NCI-H146 (cell line): ENCODE data around the gene BUB1B.
"Not testable (repeated sequence)": the region's sequence is repeated elsewhere in the genome, so short reads cannot be mapped to it uniquely, and the experiment has no call there.

ENCODE experiments used
- DNase-seq: peaks from one replicate; lab custom pipeline; 2025; lab: John Stamatoyannopoulos, UW

Gene BUB1B

DNA sequence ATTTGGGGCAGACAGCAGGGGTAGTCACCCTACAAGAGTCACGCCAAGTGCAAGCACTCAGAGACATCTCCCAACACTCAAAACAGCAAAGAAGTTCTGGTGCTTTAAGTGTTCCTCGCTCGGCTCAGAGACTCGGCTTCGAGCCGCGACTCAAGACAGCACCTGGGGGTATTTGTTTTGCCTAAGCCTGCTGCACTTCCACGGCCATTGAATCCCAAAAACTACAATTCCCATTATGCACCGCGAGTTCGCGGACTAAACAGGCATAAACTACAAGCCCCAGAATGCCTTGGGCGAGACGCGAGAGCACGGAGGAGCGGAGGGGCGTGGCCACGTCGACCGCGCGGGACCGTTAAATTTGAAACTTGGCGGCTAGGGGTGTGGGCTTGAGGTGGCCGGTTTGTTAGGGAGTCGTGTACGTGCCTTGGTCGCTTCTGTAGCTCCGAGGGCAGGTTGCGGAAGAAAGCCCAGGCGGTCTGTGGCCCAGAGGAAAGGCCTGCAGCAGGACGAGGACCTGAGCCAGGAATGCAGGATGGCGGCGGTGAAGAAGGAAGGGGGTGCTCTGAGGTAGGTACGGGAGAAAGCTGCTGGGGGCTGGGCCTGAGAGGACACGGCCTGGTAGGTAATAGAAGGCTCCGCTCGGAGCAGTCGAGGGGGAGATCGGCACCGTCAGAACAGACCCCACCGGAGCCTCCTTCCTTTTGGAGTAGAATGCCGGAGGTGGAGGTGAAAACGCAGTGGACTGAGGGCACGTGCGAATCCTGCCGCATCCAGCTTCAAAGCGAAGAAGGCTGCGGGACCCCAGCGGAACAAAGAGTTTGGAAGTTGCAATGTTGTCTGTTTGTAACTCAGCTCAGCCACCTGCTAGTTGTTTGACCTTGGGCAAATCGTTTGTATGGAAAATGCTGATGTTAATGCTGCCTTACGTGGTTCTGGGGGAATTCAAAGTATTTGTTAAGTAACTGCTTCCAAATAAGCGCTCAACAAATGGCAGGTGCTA is at the start of gene BUB1B:
TSS of gene BUB1B (plus strand) at position 381 of the 1,000 bp plus-strand sequence. CDS start at position 533, 152 bp downstream.
- peak; percentile 90 for DNase-seq

GRCh38 chr15:40111888-40112287 is 49.0 kb upstream of the BUB1B start:
- DNase-seq, result no peak

- no peak for DNase-seq
These were observed 48.1 kb upstream of the BUB1B start for GRCh38 chr15:40112789-40113188.

DNA sequence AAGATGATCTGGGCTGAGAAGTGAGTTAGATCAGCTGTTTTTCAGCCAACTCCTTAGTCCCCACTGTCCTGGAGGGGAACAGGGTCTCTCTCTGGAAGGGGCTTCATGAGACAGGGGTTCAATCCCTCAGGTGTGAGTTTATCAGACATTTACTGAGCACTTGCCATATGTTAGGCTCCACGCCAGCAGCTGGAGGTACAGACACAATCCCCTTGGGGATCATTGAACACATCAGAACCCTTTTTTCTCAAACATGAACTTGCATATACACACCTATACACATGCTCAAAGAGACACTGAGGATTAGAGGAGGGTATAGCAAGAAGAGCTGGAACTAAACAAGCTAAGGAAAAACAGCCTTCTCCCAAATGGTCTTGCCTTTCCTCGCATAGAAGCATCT is 46.7 kb upstream of the BUB1B start:
- DNase-seq, result no peak

GRCh38 chr15:40115106-40115505 is 45.8 kb upstream of the BUB1B start:
- DNase-seq, result not testable (repeated sequence)

GRCh38 chr15:40115670-40116093 is 45.2 kb upstream of the BUB1B start:
- DNase-seq, result no peak

DNA sequence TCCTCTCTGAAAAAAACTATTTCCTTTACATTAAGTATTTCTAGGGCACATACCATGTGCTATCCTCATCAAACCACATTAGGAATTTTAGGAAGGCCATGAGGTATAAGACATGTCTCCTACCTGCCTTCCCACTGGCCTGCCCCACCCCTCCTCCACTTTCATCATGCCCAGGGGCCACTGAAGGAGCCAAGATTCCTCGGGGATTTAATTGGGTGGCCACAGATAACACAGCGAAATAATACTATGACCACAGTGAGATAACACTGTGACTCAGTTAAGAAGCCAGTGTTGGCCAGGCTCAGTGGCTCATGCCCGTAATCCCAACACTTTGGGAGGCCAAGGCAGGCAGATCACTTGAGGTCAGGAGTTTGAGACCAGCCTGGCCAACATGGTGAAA is 42.4 kb upstream of the BUB1B start:
- no peak for DNase-seq

- no peak for DNase-seq
These were observed 38.8 kb upstream of the BUB1B start for GRCh38 chr15:40121911-40122638.

DNA sequence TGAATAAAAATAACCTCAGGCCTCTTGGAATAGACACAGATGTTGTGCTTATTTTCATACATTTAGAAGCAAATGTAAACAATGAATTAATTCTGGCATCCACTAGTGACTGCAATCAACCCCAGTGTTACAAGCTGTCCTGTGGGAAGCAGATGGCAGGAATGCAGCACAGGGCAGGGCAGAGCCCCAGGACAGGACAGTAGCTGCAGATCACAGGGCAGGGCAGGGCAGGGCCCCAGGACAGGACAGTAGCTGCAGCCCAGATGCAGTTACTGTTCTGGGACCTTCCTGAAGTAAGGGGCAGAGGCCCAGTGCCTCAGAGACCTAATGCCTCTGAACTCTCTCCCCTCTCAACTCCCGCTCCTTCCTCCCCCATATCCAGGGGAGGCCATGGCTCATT is 37.9 kb upstream of the BUB1B start:
- not testable (repeated sequence) for DNase-seq

- not testable (repeated sequence) for DNase-seq
These were observed 37.0 kb upstream of the BUB1B start for GRCh38 chr15:40123863-40124262.

GRCh38 chr15:40124333-40124732 is 36.5 kb upstream of the BUB1B start:
- DNase-seq, result not testable (repeated sequence)

- not testable (repeated sequence) for DNase-seq
These were observed 36.0 kb upstream of the BUB1B start for GRCh38 chr15:40124807-40125285.

GRCh38 chr15:40125950-40126349 is 34.9 kb upstream of the BUB1B start:
- no peak for DNase-seq

DNA sequence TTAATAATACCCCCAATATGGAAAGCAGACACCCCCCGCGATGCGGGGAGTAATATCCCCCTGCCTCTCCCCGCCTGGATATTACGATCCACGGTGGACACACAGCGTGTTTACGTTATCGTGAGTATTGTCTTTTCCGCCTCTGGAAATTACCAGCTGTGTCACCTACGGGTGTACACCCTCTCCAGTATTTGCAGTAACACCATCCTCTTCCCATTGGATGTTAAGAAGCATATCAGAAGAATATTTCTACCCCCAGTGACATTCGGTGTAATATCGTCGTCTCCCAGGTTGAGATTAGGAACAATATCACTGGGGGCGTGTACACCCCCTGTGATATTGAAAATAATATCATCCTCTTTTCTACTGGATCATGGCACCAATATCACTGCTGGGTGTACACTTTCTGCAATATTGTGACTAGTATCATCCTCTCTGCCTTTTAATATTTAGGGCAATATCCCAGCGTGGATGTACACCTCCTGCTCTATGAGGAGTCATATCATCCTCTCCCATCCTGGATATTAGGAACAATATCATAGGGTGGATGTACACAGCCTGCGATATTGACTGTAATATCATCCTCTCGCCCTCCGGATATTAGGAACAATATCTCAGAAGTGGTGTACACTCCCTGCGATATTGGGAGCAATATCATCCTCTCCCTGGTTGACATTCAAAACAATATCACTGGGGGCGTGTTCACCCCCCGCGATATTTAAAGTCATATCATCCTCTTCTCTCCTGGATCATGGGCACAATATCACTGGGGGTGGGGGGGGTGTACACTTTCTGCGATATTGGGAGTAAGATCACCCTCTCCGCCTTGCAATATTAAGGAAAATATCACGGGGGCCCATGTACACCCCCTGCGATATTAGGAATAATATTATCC is 31.9 kb upstream of the BUB1B start:
- DNase-seq, result no peak

GRCh38 chr15:40130118-40130517 is 30.8 kb upstream of the BUB1B start:
- DNase-seq, result no peak

DNA sequence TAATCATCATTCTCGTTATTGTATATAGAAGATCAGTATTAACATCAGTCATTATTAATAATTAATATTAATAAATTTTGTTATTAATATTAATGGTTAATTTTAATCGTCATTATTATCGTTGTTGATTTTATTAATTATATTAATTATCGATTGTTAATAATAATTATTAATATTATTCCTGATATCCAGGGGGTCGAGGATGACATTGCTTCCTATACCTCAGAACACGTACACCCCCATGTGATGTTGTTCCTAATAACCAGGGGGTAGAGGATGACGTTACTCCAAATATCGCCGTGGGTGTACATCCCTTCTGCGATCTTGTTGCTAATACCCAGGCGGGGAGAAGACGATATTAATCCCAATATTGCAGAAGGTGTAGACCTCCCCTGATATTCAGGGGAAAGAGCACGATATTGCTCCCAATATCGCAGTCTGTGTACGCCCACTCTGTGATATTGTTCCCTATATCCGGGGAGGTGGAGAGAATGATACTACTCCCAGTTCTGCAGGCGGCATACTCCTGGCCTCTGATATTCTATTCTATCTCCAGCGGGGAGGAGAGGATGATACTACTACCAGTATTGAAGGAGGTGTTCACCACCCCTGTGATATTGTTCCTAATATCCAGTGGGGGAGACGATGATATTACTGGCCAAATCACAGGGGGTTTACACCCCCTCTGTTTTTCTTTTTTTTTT is 29.9 kb upstream of the BUB1B start:
- no peak for DNase-seq

DNA sequence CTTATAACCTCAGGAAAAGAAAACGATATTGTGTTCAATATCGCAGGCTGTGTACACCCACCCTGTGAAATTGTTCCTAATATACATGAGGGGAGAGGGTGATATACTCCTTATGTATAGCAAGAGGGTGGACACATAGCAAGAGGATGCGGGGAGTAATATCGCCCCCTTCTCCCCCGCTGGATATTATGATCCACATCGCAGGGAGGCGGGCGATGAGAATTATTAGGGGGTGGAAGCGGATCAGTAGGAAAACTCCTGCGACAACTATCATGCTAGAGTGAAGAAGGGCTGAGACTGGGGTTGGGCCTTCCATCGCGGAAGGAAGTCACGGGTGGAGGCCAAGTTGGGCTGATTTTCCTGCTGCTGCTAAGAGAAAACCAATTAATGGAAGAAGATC is 27.3 kb upstream of the BUB1B start:
- no peak for DNase-seq

- no peak for DNase-seq
These were observed 26.0 kb upstream of the BUB1B start for GRCh38 chr15:40134885-40135284.

DNA sequence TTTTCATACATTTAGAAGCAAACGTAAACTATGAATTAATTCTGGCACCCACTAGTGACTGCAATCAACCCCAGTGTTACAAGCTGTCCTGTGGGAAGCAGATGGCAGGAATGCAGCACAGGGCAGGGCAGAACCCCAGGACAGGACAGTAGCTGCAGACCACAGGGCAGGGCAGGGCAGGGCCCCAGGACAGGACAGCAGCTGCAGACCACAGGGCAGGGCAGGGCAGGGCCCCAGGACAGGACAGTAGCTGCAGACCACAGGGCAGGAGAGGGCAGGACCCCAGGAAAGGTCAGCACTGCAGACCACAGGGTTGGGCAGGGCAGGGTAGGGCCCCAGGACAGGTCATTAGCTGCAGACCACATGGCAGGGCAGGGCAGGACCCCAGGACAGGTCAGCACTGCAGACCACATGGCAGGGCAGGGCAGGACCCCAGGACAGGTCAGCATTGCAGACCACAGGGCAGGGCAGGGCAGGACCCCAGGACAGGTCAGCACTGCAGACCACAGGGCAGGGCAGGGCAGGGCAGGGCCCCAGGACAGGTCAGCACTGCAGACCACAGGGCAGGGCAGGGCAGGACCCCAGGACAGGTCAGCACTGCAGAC is 24.9 kb upstream of the BUB1B start:
- DNase-seq, result not testable (repeated sequence)

DNA sequence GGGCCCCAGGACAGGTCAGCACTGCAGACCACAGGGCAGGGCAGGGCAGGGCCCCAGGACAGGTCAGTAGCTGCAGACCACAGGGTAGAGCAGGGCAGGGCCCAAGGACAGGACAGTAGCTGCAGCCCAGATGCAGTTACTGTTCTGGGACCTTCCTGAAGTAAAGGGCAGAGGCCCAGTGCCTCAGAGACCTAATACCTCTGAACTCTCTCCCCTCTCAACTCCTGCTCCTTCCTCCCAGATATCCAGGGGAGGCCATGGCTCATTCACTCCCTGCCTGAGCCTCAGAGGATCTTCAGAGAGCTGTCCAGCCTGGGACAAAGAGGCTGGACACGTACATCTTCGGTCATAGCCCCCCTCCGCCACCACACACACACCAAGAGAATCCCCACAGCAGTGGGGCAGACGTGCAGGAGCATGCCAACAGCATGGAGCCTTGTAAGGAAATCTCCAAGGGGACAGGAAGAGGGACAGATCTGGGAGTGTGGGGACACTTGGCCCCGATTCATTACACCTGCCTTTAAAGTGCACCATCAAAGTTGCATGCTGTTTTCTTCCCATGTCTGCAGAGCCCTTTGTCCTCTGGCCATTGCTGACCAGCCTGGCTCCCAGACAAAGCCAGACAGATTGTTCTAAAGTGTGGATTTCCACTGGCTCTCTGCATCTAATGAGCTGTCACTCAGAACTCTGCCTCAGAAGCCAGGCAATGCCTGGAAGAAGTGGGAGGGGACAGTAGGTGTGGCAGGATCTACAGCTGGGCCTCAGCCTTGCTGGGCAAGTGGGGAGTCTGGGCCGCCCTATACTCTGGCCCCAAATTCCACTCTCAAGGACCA is 24.2 kb upstream of the BUB1B start:
- DNase-seq, result no peak
